Osteocyte (in vitro differentiated cells): Measurements from ENCODE around the gene CPLANE1. TPM values are rescaled to one million over a fixed set of nuclear protein-coding genes. Genes with fewer than 3 reads are reported as not detected.

Experiments used
- DNase-seq: peaks from one replicate; pipeline ENCODE4 v3.0.0; 2021; ENCODE audit warnings: mixed read lengths; ENCODE audit not compliant: unreplicated experiment; ENCODE audit errors: extremely low spot score
- H3K27ac Mint-ChIP-seq: one replicate; pipeline ENCODE4 v1.8.0; 2021; ENCODE audit warnings: mild to moderate bottlenecking, mixed read lengths; ENCODE audit not compliant: unreplicated experiment
- H3K27me3 Mint-ChIP-seq: one replicate; pipeline ENCODE4 v1.8.0; 2021; ENCODE audit warnings: mixed read lengths; ENCODE audit not compliant: unreplicated experiment
- H3K36me3 Mint-ChIP-seq: one replicate; pipeline ENCODE4 v1.8.0; 2021; ENCODE audit warnings: mixed read lengths; ENCODE audit not compliant: unreplicated experiment
- H3K4me1 Mint-ChIP-seq: one replicate; pipeline ENCODE4 v1.8.0; 2021; ENCODE audit warnings: mixed read lengths; ENCODE audit not compliant: unreplicated experiment
- H3K4me3 Mint-ChIP-seq: one replicate; pipeline ENCODE4 v1.8.0; 2021; ENCODE audit warnings: mild to moderate bottlenecking, moderate library complexity, mixed read lengths; ENCODE audit not compliant: unreplicated experiment
- H3K9me3 Mint-ChIP-seq: one replicate; pipeline ENCODE4 v1.8.0; 2021; ENCODE audit warnings: mixed read lengths; ENCODE audit not compliant: unreplicated experiment
- total RNA-seq: library from RNA; stranded (reverse); gene quantifications from 2 replicates; pipeline ENCODE4 v1.2.1, GENCODE V29; 2021
- TF ChIP-seq, protein P1 (sequence below): fragments of 200-600 bp; sonication (generic); IDR thresholded peaks from 2 replicates; pipeline ENCODE4 v1.5.0; 2021; ENCODE audit warnings: antibody characterized with exemption, mild to moderate bottlenecking, moderate library complexity

CPLANE1 gene
- total RNA-seq, 1 donor from 2014 or later: 33.7 TPM

DNA sequence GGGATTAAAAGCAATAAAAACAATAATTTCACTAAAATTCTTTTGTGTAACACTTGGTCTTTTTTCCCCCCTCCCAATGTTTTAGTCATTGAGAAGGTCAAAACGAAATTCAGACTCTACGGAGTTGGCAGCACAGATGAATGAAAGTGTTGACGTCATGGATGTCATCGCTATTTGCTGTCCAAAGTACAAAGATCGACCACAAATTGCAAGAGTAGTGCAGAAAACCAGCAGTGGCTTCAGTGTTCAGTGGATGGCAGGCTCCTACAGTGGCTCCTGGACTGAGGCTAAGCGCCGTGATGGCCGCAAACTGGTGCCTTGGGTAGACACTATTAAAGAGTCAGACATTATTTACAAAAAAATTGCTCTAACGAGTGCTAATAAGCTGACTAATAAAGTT is 184.7 kb downstream of the CPLANE1 start:
- no peaks in the 10 kb centered on the region for H3K27me3 Mint-ChIP-seq

DNA sequence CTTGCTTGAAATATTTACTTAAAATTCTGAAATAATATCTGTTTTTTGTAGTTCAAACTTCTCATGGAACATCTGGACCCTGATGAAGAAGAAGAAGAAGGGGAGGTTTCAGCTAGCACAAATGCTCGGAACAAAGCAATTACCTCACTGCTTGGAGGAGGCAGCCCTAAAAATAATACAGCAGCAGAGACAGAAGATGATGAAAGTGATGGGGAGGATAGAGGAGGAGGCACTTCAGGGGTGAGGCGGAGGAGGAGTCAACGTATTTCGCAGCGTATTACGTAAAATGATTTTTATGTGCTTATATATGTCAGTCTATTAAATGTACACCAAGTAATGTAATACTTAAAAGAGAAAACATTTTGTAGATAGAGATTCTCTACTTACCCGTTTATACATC is 185.4 kb downstream of the CPLANE1 start:
- H3K27me3 Mint-ChIP-seq: no peaks in the 10 kb centered on the region

More for the DNA sequence above, 184.7 kb downstream of the CPLANE1 start:
- no peaks in the 10 kb centered on the region for H3K4me1 Mint-ChIP-seq
- peaks cover 24% of the 10 kb centered on the region for H3K36me3 Mint-ChIP-seq
- TF ChIP-seq, protein P1, sequence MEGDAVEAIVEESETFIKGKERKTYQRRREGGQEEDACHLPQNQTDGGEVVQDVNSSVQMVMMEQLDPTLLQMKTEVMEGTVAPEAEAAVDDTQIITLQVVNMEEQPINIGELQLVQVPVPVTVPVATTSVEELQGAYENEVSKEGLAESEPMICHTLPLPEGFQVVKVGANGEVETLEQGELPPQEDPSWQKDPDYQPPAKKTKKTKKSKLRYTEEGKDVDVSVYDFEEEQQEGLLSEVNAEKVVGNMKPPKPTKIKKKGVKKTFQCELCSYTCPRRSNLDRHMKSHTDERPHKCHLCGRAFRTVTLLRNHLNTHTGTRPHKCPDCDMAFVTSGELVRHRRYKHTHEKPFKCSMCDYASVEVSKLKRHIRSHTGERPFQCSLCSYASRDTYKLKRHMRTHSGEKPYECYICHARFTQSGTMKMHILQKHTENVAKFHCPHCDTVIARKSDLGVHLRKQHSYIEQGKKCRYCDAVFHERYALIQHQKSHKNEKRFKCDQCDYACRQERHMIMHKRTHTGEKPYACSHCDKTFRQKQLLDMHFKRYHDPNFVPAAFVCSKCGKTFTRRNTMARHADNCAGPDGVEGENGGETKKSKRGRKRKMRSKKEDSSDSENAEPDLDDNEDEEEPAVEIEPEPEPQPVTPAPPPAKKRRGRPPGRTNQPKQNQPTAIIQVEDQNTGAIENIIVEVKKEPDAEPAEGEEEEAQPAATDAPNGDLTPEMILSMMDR: no peak
- no peaks in the 10 kb centered on the region for H3K9me3 Mint-ChIP-seq
- H3K27ac Mint-ChIP-seq: no peak overlapping the region
- H3K4me3 Mint-ChIP-seq: no peak overlapping the region
- no peak for DNase-seq

DNA sequence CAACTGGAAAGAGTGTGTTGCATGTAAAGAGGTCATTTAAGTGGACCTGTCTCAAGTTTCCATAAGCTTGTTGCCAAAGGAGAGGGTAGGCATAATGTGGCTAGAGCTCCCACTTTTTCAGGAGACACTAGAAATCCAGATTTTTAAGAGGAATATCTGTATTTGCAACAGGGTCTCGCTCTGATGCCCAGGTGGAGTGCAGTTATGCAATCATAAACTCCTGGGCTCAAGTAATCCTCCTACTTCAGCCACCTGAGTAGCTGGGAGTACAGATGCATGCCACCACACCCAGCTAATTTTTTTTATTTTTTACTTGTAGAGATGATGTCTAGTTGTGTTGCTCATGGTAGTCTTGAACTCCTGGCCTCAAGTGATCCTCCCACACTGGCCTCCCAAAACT is 189.1 kb downstream of the CPLANE1 start:
- Mint-ChIP-seq H3K27ac (no peak overlapping the region), H3K4me1 (no peaks in the 10 kb centered on the region), H3K36me3 (peaks cover 36% of the 10 kb centered on the region), H3K9me3 (no peaks in the 10 kb centered on the region), H3K27me3 (no peaks in the 10 kb centered on the region), H3K4me3 (no peak overlapping the region)
- TF ChIP-seq, protein P1: no peak
- no peak for DNase-seq

More for the DNA sequence above, 185.4 kb downstream of the CPLANE1 start:
- Mint-ChIP-seq H3K4me1 (no peaks in the 10 kb centered on the region), H3K27ac (no peak overlapping the region), H3K9me3 (no peaks in the 10 kb centered on the region), H3K36me3 (peaks cover 29% of the 10 kb centered on the region), H3K4me3 (no peak overlapping the region)
- no peak for DNase-seq
- TF ChIP-seq, protein P1: no peak

DNA sequence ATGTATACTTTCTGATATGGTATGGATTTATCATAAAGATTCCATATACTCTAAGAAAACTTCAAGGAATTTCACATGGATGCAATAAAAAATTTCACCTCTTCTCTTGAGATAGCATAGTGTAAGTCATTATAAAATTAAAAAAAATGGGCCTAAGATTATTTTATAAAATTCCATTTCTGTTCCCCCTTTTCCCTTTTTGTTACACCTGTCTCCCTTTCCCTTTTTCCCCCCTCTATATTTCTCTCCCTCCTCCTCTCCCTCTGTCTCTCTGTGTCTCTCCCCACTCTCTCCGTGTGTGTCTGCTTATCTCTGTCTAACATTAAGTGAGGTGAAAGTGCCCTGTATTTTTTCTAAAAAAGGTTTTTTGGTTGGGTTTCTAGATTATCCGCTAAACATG is 192.4 kb downstream of the CPLANE1 start:
- Mint-ChIP-seq H3K4me1 (no peaks in the 10 kb centered on the region), H3K36me3 (peaks cover 42% of the 10 kb centered on the region), H3K27me3 (no peaks in the 10 kb centered on the region), H3K27ac (no peak overlapping the region), H3K4me3 (no peak overlapping the region), H3K9me3 (no peaks in the 10 kb centered on the region)
- DNase-seq: no peak
- TF ChIP-seq, protein P1: no peak

Other genes starting within 250 kb of the CPLANE1 start
- gene NUP155, start 121.7 kb upstream of the CPLANE1 start, total RNA-seq: 24.1 and 25.0 TPM in 2 replicates
- 35.4 and 37.2 TPM in 2 replicates for gene WDR70, start 129.9 kb upstream of the CPLANE1 start, total RNA-seq